HG02759 (cell line): ENCODE measurements around the gene CACNG4.

ENCODE experiments used
- ATAC-seq: cut with Tn5 transposase; IDR thresholded peaks from one replicate; pipeline ENCODE4 v1.9.1; 2021; ENCODE audit warnings: mild to moderate bottlenecking, moderate library complexity; ENCODE audit not compliant: unreplicated experiment

CACNG4 gene

DNA sequence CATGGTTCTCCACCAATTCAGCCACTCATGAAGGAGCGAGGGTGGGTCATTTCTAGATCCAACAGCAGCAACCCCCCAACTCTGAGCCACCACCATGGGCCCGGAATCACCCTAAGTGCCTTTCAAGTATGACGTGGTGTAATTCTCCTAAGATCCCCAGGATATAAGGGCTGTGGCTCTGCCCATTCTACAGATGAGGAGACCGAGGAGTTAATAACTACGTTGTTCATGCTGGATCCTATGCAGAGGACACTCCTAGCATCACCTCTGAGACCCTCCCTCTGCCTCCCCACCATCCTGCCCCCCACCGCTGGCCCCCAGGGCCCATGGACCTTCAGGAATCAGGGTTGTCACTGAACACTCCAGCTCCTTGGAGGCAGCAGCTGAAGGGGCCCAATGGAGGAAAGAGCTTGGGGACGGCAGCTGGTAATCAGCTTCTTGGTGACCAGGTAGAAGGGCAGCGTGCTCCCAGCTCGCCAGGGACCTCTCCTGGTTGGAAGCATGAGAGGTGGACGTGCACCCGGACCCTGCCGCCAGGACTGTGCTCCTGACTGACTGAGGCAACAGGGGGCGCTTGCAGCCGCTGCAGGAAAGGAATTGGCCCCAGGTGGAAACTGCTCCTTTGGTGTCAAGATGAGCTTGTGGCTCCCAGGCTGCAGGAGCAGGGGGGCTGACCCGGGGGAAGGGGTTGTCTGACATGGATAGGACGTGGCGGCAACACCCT is 51.7 kb downstream of the CACNG4 start:
- ATAC-seq = no peak

DNA sequence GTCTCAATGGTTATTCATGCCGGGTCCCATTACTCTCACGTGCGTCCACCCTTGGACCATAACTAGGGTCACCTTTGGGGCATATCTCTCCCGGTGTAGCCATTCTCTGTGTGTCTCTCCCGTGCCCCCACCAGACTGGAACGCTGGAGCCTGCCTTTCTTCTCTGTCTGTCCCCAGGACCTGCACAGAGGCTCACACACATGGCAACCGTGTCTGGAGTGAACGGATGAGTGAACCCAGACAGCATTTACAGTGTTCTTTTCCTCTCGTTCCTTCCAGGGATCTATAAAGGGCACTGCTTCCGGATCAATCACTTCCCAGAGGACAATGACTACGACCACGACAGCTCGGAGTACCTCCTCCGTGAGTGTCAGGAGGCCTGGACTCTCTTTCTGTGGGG is 53.4 kb downstream of the CACNG4 start:
- no peak for ATAC-seq

GRCh38 chr17:67018471-67019434 is 54.2 kb downstream of the CACNG4 start:
- no peak for ATAC-seq

DNA sequence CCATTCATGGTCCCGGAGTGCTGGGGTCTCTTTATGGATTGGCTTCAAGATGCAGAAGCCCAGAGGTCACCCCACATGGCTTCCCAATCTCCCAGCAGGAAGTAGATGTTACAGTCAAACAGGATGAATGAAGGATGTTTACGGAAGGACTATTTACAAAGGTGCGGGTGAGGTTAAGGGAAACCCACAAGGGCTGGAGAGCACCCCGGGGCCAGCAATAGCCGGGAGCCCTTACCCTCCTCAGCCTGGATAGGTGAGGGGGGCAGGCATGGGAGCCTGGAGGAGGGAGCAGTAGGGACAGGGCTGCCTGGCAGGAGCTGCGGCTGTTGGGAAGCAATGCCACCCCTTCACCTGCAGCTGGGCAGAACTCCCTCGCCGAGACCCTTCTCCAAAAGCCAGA is 55.3 kb downstream of the CACNG4 start:
- ATAC-seq = no peak

DNA sequence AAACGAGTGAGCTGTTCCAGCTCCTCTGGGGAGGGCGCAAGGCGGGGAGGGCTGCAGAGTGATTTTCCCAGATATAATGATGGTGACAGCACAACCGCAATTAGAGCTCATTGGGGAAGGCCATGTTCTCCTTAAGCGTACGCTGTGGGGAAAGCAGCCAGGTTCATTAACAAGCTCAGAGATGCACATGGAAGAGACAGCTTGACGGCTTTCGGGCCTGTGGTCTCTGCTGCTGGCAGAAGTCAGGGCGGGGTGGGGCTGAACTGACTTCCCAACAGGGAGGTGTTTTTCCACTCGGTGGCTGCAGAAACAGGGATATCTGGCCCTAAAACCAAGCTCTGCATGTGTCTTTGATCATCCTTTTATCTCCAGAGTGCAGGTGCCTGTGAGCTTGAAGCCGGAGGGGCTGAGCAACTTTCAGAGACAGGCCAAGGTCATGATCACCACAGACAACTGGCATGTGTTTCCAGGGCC is 55.8 kb downstream of the CACNG4 start:
- ATAC-seq = no peak

GRCh38 chr17:67021196-67021595 is 56.7 kb downstream of the CACNG4 start:
- no peak for ATAC-seq

DNA sequence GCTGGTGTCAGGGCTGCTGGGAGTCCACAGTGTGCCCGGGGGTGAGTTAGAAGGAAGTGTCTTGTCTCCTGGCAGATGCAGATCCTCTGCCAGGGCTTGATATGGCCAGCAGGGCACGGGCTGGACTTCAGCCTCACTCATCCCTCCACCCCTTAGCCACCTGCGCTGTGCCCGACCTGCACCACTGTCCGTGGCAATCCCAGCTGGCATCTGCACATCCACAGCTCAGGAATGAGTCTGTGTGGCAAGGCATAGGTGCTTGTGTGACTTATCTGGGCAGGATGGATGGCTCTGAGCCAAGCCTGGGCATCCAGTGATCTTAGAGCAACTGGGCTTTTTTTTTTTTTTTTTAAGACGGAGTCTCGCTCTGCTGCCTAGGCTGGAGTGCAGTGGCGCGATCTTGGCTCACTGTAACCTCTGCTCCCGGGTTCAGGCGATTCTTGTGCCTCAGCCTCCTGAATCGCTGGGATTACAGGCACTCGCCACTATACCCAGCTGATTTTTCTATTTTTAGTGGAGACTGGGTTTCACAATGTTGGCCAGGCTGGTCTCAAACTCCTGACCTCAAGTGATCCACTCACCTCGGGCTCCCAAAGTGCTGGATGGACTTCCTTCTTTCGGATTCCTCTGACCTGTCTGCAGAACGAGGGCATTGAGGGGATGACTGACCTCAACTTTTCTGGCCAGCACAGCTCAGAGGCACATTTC is 57.4 kb downstream of the CACNG4 start:
- no peak for ATAC-seq

GRCh38 chr17:67022451-67022810 is 57.9 kb downstream of the CACNG4 start:
- ATAC-seq = no peak

- ATAC-seq = no peak
These were observed 60.2 kb downstream of the CACNG4 start for GRCh38 chr17:67024736-67025135.

DNA sequence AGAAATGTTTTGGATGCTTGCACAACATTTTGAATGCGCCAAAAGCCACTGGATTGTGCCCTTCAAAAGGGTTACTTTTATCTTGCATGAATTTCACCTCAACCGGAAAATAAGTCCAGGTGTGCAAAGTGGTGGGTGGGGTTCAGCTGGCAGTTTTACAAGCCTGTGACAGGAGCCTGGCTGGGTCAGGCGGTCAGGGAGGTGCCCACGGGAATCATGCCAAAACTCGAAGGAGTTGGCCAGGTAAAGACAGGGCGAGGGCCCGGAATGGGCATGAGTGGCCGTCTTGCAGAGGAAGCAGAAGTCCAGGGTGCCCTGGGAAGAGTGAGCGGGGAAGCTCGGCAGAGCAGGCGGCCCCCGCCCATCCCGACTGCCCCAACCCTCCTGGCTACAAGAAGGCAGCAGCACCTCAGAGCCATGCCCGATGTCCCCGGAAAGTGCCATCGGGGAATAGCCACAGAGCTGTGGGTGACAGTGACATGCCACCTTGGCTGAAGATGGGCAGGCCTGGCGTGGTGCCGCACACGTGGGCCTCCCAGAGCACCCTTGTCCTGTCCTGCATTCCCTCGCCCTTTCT is 60.8 kb downstream of the CACNG4 start:
- no peak for ATAC-seq

- ATAC-seq = no peak
These were observed 61.8 kb downstream of the CACNG4 start for GRCh38 chr17:67026341-67026740.

GRCh38 chr17:67027031-67027628 is 62.6 kb downstream of the CACNG4 start:
- ATAC-seq = no peak

DNA sequence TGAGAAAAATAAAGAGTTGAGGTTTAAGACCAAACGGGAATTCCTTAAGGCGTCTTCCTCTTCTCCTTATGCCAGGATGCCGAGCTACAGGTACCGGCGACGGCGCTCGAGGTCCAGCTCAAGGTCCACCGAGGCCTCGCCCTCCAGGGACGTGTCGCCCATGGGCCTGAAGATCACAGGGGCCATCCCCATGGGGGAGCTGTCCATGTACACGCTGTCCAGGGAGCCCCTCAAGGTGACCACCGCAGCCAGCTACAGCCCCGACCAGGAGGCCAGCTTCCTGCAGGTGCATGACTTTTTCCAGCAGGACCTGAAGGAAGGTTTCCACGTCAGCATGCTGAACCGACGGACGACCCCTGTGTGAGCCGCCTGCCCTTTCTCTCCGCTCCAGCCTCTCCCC is 66.1 kb downstream of the CACNG4 start:
- ATAC-seq = no peak

DNA sequence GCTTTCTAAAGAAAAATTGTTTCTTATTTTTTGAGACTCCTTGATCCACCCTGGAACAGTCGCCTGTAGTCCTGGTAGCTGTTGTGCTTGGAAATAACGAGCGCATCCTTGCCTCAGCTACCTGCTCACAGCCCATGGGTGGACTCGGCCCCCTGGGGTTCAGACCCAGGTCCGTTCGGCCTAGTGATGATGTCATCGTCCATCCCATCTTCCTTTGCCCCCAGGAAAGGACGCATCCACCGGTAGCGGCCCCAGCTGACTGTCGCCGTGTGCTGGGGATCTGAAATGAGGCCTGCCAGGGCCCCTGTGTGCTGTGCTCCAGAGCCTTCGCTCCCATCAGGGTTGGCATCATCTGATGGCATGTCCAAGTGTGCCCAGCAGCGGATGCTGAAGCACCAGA is 67.9 kb downstream of the CACNG4 start:
- ATAC-seq = no peak

GRCh38 chr17:67032985-67033384 is 68.5 kb downstream of the CACNG4 start:
- ATAC-seq = no peak

- no peak for ATAC-seq
These were observed 69.1 kb downstream of the CACNG4 start for GRCh38 chr17:67033613-67034012.

GRCh38 chr17:67035131-67036083 is 70.9 kb downstream of the CACNG4 start:
- ATAC-seq = no peak

DNA sequence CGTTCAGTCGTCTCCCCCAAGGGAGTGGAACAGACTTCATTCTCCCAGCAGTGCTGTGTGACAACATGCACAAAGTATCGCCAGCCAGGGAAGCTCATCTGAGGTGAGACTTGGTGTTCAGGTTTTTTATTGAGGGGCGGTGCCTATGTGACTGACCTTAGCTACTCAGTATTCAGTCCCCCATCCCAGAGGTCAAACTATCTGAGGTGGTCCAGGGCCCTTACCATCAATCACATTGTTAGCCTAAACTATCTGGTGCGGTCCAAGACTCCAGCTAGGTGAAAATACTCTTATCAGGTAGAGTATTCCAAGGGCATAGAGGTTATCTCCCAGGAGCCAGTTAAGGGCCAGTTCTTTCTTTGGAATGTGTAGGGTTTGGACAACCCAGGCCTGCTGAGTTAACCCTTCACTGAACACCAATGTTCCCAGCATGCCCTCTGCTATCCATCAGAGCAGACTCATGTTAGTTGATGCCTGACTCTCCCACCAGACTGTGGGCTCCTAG is 74.4 kb downstream of the CACNG4 start:
- no peak for ATAC-seq

DNA sequence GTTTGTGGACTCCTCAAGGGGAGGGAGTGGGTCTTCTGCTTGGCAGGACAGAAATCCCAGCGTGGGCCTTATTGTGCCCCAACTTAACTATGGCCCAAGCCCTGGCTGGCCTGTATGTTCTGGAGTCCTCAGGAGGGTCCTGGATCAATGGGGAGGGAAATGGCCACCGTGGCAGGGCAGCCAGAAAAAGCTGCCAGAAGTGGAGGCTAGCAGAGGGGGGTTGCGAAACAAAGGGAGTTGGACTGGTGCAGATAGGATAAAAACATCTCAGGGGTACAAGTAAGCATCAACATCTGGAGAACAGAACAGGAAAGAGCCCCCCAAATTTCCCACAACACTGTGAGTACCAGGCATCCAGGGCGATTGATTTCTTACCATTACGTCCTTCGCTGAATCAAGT is 76.1 kb downstream of the CACNG4 start:
- no peak for ATAC-seq
